ENCODE measurements around the gene SH3PXD2B.

- TF ChIP-seq, protein P1, sequence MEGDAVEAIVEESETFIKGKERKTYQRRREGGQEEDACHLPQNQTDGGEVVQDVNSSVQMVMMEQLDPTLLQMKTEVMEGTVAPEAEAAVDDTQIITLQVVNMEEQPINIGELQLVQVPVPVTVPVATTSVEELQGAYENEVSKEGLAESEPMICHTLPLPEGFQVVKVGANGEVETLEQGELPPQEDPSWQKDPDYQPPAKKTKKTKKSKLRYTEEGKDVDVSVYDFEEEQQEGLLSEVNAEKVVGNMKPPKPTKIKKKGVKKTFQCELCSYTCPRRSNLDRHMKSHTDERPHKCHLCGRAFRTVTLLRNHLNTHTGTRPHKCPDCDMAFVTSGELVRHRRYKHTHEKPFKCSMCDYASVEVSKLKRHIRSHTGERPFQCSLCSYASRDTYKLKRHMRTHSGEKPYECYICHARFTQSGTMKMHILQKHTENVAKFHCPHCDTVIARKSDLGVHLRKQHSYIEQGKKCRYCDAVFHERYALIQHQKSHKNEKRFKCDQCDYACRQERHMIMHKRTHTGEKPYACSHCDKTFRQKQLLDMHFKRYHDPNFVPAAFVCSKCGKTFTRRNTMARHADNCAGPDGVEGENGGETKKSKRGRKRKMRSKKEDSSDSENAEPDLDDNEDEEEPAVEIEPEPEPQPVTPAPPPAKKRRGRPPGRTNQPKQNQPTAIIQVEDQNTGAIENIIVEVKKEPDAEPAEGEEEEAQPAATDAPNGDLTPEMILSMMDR (IDR thresholded peaks at IDR 0.05): no peak
- TF ChIP-seq POLR2A (IDR thresholded peaks at IDR 0.05): no peak
Observed at GRCh38 chr5:172443441-172444109, 10.8 kb downstream of the SH3PXD2B start.
